Skin epidermis (tissue), 12 donors: Measurements from ENCODE around the gene ATP8B4.
A peak's percentile ranks its signal among the peaks of the same experiment; 100 is the strongest.

ENCODE experiments used
- H3K27ac ChIP-seq, 21 experiments: fragments of 200-600 bp; sonication (generic) in 11 of 21; one replicate each; pipeline ENCODE4 v1.5.0; 2020; ENCODE audit warnings: mild to moderate bottlenecking in 3 of 21, inconsistent platforms in 2 of 21, moderate library complexity in 2 of 21
- H3K4me3 ChIP-seq, 7 experiments: fragments of 200-600 bp; sonication (generic) in 2 of 7; one replicate each; pipeline ENCODE4 v1.5.0; 2020; ENCODE audit warnings: inconsistent platforms in 2 of 7, mild to moderate bottlenecking in 2 of 7, moderate library complexity in 1 of 7

The ATP8B4 gene

DNA sequence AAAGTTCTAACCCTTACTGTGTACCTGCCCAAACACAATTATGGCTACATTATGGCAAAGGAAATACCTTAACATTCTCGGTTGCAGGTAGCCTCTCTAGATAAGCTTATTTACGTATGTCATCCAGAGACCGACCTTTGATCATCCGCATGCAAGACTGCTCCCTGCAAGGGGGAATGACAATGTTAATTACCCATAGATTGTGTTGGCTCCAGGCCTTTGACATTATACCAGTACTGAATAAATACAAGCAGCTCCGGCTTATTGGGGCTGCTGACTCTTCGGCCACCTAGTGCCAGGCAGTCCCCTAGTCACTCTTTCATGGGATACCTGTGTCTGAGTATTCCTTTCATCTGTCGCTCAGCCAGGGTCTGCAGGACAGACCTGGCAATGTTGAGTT is 274.6 kb downstream of the ATP8B4 start:
- no peak overlapping the region for H3K27ac ChIP-seq
- no peak overlapping the region for H3K4me3 ChIP-seq

GRCh38 chr15:49843725-49844124 is 275.3 kb downstream of the ATP8B4 start:
- H3K4me3 ChIP-seq: no peak overlapping the region
- no peak overlapping the region for H3K27ac ChIP-seq

DNA sequence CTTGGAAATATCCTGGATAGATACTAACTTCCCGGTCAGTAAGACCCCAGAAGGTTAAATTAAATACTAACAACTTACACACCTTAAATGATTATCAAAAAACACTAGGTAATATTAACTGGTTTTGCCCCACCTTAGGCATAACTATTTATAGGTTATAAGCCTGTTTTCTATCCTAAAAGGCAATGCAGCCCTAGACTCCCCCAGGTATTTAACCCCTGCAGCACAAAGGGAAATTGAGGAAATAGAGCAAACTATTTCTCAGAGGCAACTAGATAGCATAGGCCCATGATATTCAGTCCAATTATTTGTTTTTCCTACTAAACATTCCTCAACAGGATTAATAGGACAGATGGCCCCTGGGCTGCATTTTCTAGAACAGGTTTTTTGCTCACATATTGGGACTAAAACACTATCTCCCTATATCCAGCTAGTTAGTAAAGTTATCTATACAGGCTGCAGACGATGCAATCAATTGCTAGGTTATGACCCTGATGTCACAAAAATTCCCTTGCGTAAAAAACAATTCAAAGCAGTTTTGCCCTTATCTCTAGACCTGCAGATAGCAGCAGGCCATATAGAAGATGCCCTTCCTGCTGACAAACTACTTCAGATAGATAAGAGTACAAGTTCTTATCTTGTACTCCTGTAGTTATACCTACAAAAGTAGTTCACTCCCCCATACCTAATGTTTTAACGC is 276.9 kb downstream of the ATP8B4 start:
- no peak overlapping the region for H3K27ac ChIP-seq
- H3K4me3 ChIP-seq: no peak overlapping the region

DNA sequence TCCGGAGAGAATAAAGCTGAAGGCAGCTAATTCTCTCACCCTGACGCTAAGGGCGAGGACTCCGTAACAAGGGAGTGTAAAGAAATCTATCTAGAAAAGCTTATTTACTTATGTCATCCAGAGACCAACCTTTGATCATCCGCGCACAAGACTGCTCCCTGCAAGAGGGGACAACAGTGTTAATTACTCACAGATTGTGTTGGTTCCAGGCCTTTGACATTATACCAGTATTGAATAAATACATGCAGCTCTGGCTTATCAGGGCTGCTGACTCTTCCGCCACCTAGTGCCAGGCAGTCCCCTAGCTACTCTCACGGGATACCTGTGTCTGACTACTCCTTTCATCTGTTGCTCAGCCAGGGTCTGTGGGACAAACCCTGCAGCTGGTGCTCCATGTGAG is 286.5 kb downstream of the ATP8B4 start:
- Histone ChIP-seq H3K4me3 (no peak overlapping the region), H3K27ac (no peak overlapping the region)

DNA sequence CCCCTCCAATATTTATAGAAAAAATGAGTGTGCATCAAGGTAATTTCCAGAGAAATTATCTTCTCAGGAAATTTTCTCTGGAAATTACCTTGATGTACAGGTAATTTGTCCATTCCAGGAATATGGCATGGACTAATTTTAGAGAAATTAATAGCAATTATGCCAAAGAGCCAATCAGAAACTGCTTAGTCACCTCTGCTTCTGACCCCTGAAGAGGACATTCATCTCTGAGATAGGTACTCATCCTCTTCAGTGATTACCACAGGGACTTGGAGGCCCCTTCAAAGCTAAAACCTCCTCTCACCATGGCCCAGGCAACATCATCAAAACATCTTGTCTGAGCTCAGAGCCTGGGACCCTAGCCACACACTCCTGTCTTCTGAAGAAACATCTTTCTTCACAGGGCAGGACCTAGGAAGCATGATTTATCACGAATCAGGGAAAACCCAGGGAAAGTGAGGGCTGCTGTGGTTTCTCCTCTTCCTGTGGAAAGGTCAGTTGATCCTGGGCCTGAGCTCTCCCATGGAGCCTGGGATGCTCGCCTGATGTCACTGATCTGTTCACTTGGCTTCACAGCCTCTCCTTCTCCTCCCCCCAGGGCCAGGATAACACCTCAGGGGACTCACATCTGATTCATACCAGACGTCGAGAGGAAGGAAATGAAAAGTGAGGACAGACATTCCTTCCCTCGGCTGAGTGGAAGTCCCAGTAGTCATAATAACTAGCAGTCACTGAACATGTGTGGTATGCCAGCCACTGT is 287.6 kb downstream of the ATP8B4 start:
- no peak overlapping the region for H3K27ac ChIP-seq

DNA sequence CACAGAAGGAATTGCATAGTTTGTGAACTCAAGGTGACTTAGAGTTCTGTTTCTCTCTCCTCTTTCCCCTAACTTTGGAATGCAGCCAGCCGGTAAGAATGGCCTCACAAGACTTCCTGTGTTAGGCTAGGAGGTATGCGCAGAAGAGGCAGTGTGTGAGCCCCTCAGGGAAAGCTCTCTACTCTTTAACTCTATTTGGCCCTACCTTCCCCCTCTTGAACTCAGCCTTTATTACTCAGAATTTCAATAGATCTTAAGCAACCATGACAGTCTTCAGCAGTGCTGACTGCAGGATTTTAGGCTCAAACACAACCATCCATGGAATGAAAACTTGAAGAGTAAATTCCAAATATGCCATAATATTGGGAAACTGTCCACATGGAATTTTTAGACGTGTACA is 288.6 kb downstream of the ATP8B4 start:
- no peak overlapping the region for H3K4me3 ChIP-seq

More for the DNA sequence above, 287.6 kb downstream of the ATP8B4 start:
- H3K4me3 ChIP-seq: no peak overlapping the region

GRCh38 chr15:49827311-49827710 is 291.7 kb downstream of the ATP8B4 start:
- Histone ChIP-seq H3K4me3 (no peak overlapping the region), H3K27ac (no peak overlapping the region)

More for the DNA sequence above, 288.6 kb downstream of the ATP8B4 start:
- no peak overlapping the region for H3K27ac ChIP-seq

GRCh38 chr15:49826640-49827234 is 292.3 kb downstream of the ATP8B4 start:
- H3K27ac ChIP-seq: no peak overlapping the region
- no peak overlapping the region for H3K4me3 ChIP-seq

DNA sequence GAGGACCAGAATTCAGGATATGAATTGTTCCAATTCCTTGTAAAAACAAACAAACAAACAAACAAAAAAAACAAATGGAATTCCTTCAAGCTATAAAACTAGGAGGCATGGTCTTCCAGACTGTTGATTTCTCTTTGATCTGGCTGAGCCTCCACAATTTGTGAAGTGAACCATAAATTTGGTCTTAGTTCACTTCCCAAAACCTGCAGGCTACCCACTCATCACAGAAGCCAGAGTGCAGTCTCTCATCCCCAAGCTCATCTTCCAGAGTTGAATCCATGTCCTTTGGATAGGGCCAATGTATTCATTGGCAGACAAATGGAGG is 294.3 kb downstream of the ATP8B4 start:
- Histone ChIP-seq H3K27ac (no peak overlapping the region), H3K4me3 (no peak overlapping the region)

- Histone ChIP-seq H3K4me3 (no peak overlapping the region), H3K27ac (no peak overlapping the region)
Observed at GRCh38 chr15:49823987-49824774, 294.9 kb downstream of the ATP8B4 start.

DNA sequence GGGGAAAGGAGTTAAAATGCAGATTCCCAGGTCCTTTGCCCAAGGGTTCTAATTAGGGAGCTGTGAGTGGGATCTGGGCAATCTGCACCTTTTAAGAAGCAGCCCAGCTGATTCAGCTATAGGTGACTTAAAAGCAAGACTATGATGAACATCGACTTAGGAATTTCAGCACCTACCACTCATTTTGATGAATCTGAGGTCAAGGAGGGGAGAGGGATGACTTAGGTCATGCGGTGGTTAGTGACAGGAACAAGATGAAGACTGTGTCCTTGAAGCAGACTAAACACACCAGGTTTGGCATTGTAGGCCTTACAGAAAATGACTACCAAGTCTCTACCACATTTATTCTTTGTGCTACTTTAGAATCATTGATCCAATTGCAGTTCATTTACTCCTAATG is 301.9 kb downstream of the ATP8B4 start:
- no peak overlapping the region for H3K4me3 ChIP-seq
- H3K27ac ChIP-seq: no peak overlapping the region

DNA sequence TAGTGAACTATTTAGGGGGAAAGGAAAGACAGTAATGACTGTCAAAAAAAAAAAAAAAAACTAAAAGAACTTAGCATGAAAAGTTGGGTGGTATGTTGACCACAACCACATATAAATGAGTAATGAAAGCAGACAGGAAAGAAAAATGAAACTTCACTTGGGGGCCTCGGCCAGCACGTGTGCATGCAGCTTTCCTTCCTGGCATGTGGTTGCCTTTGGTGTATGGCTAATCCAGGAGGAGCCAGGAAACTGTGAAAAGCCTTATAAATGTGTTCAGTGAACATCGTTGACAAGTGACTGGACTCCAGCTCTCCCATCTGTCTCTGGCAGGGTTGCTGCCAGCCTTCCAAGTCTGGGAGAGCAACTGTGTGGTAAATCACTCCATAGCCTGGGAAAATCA is 303.1 kb downstream of the ATP8B4 start:
- H3K4me3 ChIP-seq: no peak overlapping the region
- peak overlapping the region in 1 of 21 experiments; percentile 1 for H3K27ac ChIP-seq

- Histone ChIP-seq H3K4me3 (no peak overlapping the region), H3K27ac (no peak overlapping the region)
Observed at GRCh38 chr15:49815526-49815925, 303.5 kb downstream of the ATP8B4 start.

DNA sequence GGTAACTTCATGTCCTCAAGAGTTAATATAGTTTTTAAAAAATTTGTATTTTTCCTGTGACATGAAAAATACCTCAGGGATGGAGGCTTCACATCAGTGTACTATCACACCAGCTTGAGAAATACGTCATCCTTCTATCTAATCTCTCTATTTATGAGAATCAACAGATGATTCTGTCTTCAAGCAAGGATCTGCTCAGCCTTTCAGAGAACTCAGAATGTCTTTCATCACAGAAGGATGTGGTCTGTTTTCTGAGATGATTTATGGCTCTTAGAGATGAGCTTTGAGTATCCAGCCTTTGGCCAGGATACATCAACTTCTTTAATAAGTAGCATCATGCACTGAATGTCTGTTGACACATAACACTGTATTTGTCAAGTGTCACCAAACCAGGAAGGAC is 304.3 kb downstream of the ATP8B4 start:
- Histone ChIP-seq H3K4me3 (no peak overlapping the region), H3K27ac (no peak overlapping the region)

DNA sequence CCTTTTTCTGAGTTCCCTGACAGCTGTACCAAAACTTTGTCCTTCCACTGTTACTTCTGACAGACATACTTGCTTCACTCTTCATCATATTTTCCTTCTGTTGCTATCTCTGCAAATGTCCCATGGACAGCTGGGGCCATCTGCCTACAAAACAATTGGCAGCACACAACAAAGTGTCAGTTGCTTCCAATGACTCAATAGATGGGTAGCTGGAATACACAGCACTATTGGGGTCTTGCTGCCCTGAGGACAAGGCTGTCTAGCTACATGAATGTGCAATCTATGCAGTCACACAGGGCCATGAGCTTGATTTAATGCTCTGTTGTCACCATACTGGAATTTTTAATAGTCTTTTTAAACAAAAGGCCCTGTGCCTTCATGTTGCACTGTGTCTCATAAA is 305.4 kb downstream of the ATP8B4 start:
- no peak overlapping the region for H3K27ac ChIP-seq
- H3K4me3 ChIP-seq: no peak overlapping the region

DNA sequence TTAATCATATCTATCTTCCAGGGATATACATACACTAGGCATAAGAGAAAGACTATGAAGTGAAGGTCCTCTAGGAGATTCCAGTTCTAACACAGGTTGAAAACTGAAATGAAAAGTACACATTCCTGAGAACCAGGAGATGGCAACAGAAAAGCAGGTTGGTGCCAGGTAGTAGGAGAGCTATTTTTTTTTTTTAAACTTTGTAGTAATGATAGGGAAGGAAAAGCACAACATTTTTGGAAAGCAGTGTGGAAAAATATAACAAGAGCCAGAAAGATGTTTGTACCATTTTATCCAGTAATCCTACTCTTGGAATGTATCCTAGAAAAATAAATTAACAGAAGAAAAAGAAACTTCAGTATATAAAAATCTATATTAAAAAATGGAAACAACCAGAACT is 308.3 kb downstream of the ATP8B4 start:
- H3K27ac ChIP-seq: peak overlapping the region in 2 of 21 experiments; percentile 4 to 31
- H3K4me3 ChIP-seq: no peak overlapping the region

DNA sequence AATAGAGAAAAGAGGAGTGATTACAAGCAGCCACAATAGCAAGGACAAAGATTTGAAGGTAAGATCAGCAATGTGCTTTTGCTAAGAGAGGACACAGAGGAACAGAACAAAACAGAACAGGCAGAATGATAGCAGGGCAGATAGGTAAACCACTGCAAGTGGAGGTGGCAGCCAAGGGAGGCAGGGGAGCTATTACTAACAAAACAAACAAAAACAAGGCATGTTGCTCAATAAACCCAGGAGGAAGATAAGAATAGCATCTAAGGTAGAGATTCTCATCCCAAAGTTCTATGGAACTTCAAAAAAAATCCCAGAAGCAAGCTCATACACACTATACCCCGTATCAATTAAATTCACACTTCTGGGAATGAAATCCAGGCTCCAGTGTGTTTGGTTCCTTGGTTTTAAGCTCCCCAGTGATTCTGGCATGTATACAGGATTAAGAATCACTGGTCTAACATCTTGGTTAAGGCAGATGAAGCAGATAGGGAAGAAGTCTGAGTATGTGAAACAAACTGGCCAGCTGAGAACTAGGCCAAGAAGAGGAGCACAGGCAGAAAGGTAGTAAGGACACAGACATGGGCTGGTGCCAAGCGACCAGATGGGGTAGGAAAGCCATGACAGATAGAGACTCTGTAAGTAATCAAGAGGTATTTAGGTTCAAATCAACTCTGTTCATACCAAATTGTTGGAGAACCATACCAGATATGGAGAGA is 309.0 kb downstream of the ATP8B4 start:
- no peak overlapping the region for H3K4me3 ChIP-seq
- H3K27ac ChIP-seq: peak overlapping the region in 4 of 21 experiments; percentile 4 to 31 (median 20)

DNA sequence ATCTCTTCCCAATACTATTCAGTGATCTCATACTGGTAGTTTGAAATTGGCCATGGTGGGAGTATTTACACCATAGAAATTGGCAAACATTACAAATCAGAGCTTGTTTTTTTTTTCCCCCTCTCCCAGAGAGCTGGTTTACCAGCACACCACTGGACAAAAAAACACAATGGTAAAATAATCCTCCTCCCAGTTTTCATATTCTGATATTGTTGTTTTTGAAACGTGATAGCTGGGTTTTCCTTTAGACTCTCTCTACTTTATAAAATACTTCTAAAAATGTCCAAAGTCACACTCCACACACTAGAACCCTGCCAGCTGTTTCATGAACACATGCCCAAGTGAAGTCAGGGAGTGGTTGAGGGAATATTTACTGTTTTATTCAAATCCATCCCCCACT is 310.7 kb downstream of the ATP8B4 start:
- Histone ChIP-seq H3K4me3 (no peak overlapping the region), H3K27ac (peak overlapping the region in 1 of 21 experiments; percentile 20)
